Tibial nerve (tissue), 4 donors: ENCODE results near the gene CTXN3. TPM values are rescaled to one million over a fixed set of nuclear protein-coding genes. Genes with fewer than 3 reads are reported as not detected.
A peak's percentile ranks its signal among the peaks of the same experiment; 100 is the strongest.

Experiments used
- DNase-seq, 2 donors: peaks; one replicate each; pipeline ENCODE4 v3.0.0-alpha.2; 2019; ENCODE audit warnings: low spot score in 2 of 2
- H3K27ac ChIP-seq, 4 donors: fragments of 200-600 bp; sonication (generic) in 3 of 4; one replicate each; pipeline ENCODE4 v1.5.1; 2017 to 2019; ENCODE audit warnings: mild to moderate bottlenecking in 1 of 4
- H3K27me3 ChIP-seq, 2 donors: fragments of 200-600 bp; sonication (generic) in 1 of 2; one replicate each; pipeline versions ENCODE4 v1.5.1 to v1.6.0; 2017 to 2019
- H3K36me3 ChIP-seq, 3 donors: fragments of 200-600 bp; sonication (generic); one replicate each; pipeline ENCODE4 v1.5.1; 2018 to 2019
- H3K4me1 ChIP-seq, 4 donors: fragments of 200-600 bp; sonication (generic) in 3 of 4; one replicate each; pipeline ENCODE4 v1.5.1; 2017 to 2019
- H3K4me3 ChIP-seq, 4 donors: fragments of 200-600 bp; sonication (generic) in 3 of 4; one replicate each; pipeline ENCODE4 v1.5.1; 2017 to 2019; ENCODE audit warnings: mild to moderate bottlenecking in 1 of 4, moderate library complexity in 1 of 4
- H3K9me3 ChIP-seq, 4 donors: fragments of 200-600 bp; sonication (generic) in 3 of 4; one replicate each; pipeline ENCODE4 v1.5.1; 2017 to 2019
- EP300 ChIP-seq, 2 donors: sonication (generic); formaldehyde crosslinking; IDR thresholded peaks; one replicate each; pipeline ENCODE4 v1.6.1; 2017; ENCODE audit warnings: antibody characterized with exemption in 2 of 2, mild to moderate bottlenecking in 1 of 2
- POLR2A ChIP-seq, 2 donors: fragments of 450-650 bp; IDR thresholded peaks; one replicate each; pipeline ENCODE4 v1.6.1; 2017; ENCODE audit warnings: antibody characterized with exemption in 2 of 2, mild to moderate bottlenecking in 2 of 2, moderate library complexity in 2 of 2
- WGBS, 2 donors: methylation state at CpG; one replicate each; pipeline ENCODE4 v1.1.5; 2018; 5-methylcytosine and 5-hydroxymethylcytosine counted together
- total RNA-seq, 4 donors: library from RNA; depleted of rRNA; stranded (reverse); fragments of >200 nt; gene quantifications; one replicate each; pipeline ENCODE4 v1.1.0, GENCODE V29; 2016
- TF ChIP-seq, protein P1 (sequence below), 5 experiments: fragments of 200-600 bp in 3 of 5; fragments of 450-650 bp in 2 of 5; sonication (generic) in 3 of 5; IDR thresholded peaks; one replicate each; pipeline ENCODE4 v1.5.1; 2016 to 2019; ENCODE audit warnings: antibody characterized with exemption in 5 of 5, mild to moderate bottlenecking in 3 of 5, moderate library complexity in 2 of 5

The CTXN3 gene
- total RNA-seq, 4 donors from 2014 or later: not detected

DNA sequence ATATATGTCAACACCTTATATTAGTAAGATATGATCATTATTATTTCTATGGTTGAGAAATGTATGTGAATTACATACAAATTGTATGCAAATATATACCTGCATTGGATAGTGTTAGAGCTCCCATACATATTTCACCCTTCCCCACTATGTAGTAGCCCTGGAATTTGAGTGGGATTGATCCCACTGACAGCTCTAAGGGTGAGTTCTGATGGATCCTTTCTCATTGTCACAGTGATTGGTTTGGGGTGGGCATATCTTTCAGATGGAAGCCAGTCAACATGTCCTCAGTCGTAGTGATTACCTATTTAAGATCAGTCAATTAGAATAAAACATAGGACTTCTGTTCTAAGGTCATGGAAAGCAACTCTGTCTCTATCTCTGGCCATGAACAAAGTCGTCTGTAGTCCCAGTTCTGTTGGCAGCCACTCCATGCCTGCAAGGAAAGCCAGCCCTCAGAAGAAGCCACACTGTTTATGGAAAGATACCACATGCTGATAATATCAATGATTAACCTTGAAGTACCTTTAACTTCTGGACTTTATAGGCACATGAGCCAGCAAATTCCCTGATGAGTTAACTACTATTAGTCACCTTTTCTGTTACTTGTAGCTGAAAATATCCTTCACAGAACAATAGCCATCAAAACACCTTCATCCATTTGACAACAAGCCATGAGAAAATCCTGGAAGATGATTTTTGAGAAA is 49.2 kb downstream of the CTXN3 start:
- Histone ChIP-seq H3K4me1 (peaks cover 0 to 1% (median 0%) of the 10 kb centered on the region in 4 donors), H3K27me3 (no peaks in the 10 kb centered on the region), H3K27ac (no peak overlapping the region), H3K4me3 (no peak overlapping the region), H3K36me3 (no peaks in the 10 kb centered on the region), H3K9me3 (no peaks in the 10 kb centered on the region)
- WGBS, 2 donors: 54 to 66% methylated on average over 2 of the region's 2 CpGs
- DNase-seq: no peak
- TF ChIP-seq EP300 (IDR thresholded peaks at IDR 0.05) (no peak), POLR2A (IDR thresholded peaks at IDR 0.05) (no peak)
- TF ChIP-seq, protein P1, sequence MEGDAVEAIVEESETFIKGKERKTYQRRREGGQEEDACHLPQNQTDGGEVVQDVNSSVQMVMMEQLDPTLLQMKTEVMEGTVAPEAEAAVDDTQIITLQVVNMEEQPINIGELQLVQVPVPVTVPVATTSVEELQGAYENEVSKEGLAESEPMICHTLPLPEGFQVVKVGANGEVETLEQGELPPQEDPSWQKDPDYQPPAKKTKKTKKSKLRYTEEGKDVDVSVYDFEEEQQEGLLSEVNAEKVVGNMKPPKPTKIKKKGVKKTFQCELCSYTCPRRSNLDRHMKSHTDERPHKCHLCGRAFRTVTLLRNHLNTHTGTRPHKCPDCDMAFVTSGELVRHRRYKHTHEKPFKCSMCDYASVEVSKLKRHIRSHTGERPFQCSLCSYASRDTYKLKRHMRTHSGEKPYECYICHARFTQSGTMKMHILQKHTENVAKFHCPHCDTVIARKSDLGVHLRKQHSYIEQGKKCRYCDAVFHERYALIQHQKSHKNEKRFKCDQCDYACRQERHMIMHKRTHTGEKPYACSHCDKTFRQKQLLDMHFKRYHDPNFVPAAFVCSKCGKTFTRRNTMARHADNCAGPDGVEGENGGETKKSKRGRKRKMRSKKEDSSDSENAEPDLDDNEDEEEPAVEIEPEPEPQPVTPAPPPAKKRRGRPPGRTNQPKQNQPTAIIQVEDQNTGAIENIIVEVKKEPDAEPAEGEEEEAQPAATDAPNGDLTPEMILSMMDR (IDR thresholded peaks at IDR 0.05): no peak

DNA sequence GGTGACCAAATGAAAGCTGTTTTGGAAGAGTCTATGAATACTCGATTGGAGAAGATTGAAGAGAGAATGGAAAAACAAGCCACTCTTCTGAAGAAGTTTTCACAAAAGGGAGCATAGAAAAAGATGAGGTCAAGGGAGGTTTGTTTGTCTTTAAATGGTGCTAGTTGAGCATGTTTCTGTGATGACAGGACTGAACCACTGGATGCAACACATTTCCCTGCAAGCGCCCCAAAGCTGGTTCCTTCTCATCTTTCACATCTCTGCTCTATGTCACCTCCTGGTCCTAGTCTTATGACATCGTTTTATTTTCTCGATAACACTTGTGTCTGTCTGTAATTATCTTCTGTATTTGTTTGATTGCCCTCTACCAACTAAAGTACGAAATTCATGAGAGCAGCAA is 50.5 kb downstream of the CTXN3 start:
- 77% methylated on average over 5 of the region's 5 CpGs for WGBS, 2 donors
- H3K4me1 ChIP-seq: peaks cover 0 to 11% (median 0%) of the 10 kb centered on the region in 4 donors
- TF ChIP-seq, protein P1 (IDR thresholded peaks at IDR 0.05): no peak
- TF ChIP-seq EP300 (IDR thresholded peaks at IDR 0.05): no peak
- no peak for TF ChIP-seq POLR2A (IDR thresholded peaks at IDR 0.05)

DNA sequence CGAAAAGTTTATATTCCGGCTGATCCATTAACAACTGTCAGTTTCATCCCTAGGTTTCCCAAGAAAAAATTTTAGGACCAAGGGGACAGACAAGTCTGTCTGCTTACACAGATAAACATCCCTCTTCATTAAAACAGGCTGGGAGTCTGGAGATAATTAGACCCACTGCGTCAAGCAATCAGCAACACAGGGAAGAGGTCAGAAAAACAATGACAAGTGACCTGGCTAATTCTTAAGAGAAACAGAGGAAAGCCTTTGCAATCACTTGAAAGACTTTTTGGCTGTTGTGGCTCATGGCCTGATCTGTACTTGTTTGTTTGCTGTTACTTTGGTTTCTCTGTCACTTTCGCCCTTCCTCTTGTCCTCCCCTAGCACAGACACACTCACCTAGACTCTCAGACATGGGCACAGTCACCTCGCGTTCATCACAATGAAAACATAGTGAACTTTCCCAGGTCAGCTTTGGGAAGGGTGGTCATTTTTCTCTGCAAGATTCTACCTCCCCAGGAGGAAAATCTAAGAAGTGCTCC is 51.4 kb downstream of the CTXN3 start:
- no peaks in the 10 kb centered on the region for H3K27me3 ChIP-seq
- no peak overlapping the region for H3K4me3 ChIP-seq
- WGBS, 2 donors: 64 to 65% methylated on average over 6 of the region's 6 CpGs
- TF ChIP-seq EP300 (IDR thresholded peaks at IDR 0.05) (peak in 1 of 2 donors; percentile 32), POLR2A (IDR thresholded peaks at IDR 0.05) (no peak)
- DNase-seq: no peak
- peaks cover 0 to 20% (median 3%) of the 10 kb centered on the region in 4 donors for H3K4me1 ChIP-seq
- H3K27ac ChIP-seq: no peak overlapping the region
- no peaks in the 10 kb centered on the region for H3K36me3 ChIP-seq
- no peaks in the 10 kb centered on the region for H3K9me3 ChIP-seq

More for the DNA sequence above, 50.5 kb downstream of the CTXN3 start:
- no peak overlapping the region for H3K27ac ChIP-seq
- no peaks in the 10 kb centered on the region for H3K9me3 ChIP-seq
- H3K27me3 ChIP-seq: no peaks in the 10 kb centered on the region
- no peak for DNase-seq
- no peaks in the 10 kb centered on the region for H3K36me3 ChIP-seq
- H3K4me3 ChIP-seq: no peak overlapping the region

DNA sequence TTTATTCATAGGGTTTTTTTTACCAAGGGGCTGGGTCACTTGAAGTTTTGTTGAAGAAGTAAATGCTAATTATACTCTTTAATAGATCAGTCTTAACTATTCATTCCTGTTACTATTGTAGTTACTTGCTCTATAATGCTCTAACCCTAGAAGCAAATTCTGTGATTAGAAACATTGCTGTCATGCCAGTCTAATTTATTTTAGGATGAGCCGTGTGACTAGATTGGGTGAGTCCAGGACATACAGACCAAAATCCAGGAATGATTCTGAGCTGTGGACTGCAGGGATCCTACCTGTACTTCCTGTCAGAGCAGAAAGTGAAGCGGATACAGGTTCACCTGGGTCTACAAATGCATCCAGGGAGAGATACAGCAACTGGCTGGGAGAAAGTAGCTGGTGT is 53.6 kb downstream of the CTXN3 start:
- H3K27me3 ChIP-seq: no peaks in the 10 kb centered on the region
- no peak overlapping the region for H3K27ac ChIP-seq
- no peaks in the 10 kb centered on the region for H3K36me3 ChIP-seq
- H3K4me1 ChIP-seq: peaks cover 0 to 39% (median 14%) of the 10 kb centered on the region in 4 donors
- H3K9me3 ChIP-seq: no peaks in the 10 kb centered on the region
- no peak for TF ChIP-seq POLR2A (IDR thresholded peaks at IDR 0.05)
- TF ChIP-seq EP300 (IDR thresholded peaks at IDR 0.05): no peak
- TF ChIP-seq, protein P1 (IDR thresholded peaks at IDR 0.05): no peak
- no peak for DNase-seq
- 89% methylated on average over 2 of the region's 2 CpGs for WGBS, 2 donors
- H3K4me3 ChIP-seq: no peak overlapping the region

DNA sequence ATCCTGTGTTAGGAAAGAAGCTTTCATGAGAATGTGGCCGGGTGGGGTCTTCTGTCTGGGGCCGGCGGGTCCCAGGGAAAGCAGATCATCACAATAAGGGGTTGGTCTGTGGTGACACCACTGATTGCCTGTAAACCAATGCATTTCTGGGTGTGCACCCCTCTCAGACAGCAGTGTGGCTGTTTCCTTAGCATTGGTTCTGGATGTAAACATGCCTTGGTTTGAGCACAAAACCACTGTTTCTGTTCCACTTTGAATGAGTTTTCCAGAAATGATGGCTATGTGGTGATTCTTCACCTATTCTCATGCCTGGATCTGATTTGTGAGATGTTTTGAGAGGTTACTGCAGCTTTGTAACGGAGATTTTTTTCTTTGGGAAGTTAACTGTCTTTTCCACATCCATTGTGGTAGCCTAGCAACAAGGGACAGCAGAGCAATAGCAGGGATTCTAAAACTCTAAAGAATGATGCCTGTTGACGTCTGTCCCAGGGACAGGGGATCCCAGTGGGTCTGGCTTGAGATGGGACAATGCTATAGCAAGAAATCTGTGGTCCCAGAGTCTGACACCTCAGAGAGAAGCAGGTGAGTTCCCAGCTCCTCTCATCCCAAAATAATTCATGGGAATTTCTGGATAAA is 54.2 kb downstream of the CTXN3 start, which contains the start of gene CCDC192:
Gene CCDC192, plus strand, starts transcription at position 466 of the 636 bp plus-strand sequence. Its CDS starts 55 bp downstream, at position 521.
- no peaks in the 10 kb centered on the region for H3K27me3 ChIP-seq
- H3K4me3 ChIP-seq: no peak within 1 kb of the TSS
- H3K27ac ChIP-seq: no peak within 1 kb of the TSS
- WGBS, 2 donors: 54 to 57% methylated on average over 5 of the region's 5 CpGs
- H3K4me1 ChIP-seq: peaks cover 0 to 45% (median 14%) of the 10 kb centered on the region in 4 donors
- TF ChIP-seq EP300 (IDR thresholded peaks at IDR 0.05): no peak
- no peak for DNase-seq
- no peaks in the 10 kb centered on the region for H3K9me3 ChIP-seq
- no peaks in the 10 kb centered on the region for H3K36me3 ChIP-seq
